ENCODE results near the gene LYRM9.
"Not testable (repeated sequence)": the region's sequence is repeated elsewhere in the genome, so short reads cannot be mapped to it uniquely, and the experiment has no call there.

Gene LYRM9

GRCh38 chr17:27878776-27879562, 14.2 kb downstream of the LYRM9 start:
- peak in 2 of 3 donors; percentile 12 to 19 for DNase-seq (ENCODE audit: low read depth in 2 of 3, low spot score in 1 of 3)

- no peak for DNase-seq (ENCODE audit: low read depth in 2 of 3, low spot score in 1 of 3)
Measured at GRCh38 chr17:27873746-27874145, 19.4 kb downstream of the LYRM9 start.

GRCh38 chr17:27873211-27873610, 20.0 kb downstream of the LYRM9 start:
- DNase-seq (ENCODE audit: low read depth in 2 of 3, low spot score in 1 of 3): no peak

GRCh38 chr17:27872776-27873175, 20.4 kb downstream of the LYRM9 start:
- no peak for DNase-seq (ENCODE audit: low read depth in 2 of 3, low spot score in 1 of 3)

- DNase-seq (ENCODE audit: low read depth in 2 of 3, low spot score in 1 of 3): no peak
Measured at GRCh38 chr17:27871407-27871806, 21.8 kb downstream of the LYRM9 start.

- no peak for DNase-seq (ENCODE audit: low read depth in 2 of 3, low spot score in 1 of 3)
Measured at GRCh38 chr17:27870345-27870744, 22.8 kb downstream of the LYRM9 start.

GRCh38 chr17:27868565-27868964, 24.6 kb downstream of the LYRM9 start:
- DNase-seq (ENCODE audit: low read depth in 2 of 3, low spot score in 1 of 3): no peak

- DNase-seq (ENCODE audit: low read depth in 2 of 3, low spot score in 1 of 3): no peak
Measured at GRCh38 chr17:27862840-27863239, 30.3 kb downstream of the LYRM9 start.

GRCh38 chr17:27862004-27862403, 31.2 kb downstream of the LYRM9 start:
- no peak for DNase-seq (ENCODE audit: low read depth in 2 of 3, low spot score in 1 of 3)

GRCh38 chr17:27860971-27861664, 32.0 kb downstream of the LYRM9 start:
- no peak for DNase-seq (ENCODE audit: low read depth in 2 of 3, low spot score in 1 of 3)

GRCh38 chr17:27858621-27859305, 34.4 kb downstream of the LYRM9 start:
- DNase-seq (ENCODE audit: low read depth in 2 of 3, low spot score in 1 of 3): no peak

- DNase-seq (ENCODE audit: low read depth in 2 of 3, low spot score in 1 of 3): no peak
Measured at GRCh38 chr17:27856676-27857432, 36.3 kb downstream of the LYRM9 start.

GRCh38 chr17:27855454-27855853, 37.7 kb downstream of the LYRM9 start:
- no peak for DNase-seq (ENCODE audit: low read depth in 2 of 3, low spot score in 1 of 3)

GRCh38 chr17:27854163-27854562, 39.0 kb downstream of the LYRM9 start:
- DNase-seq (ENCODE audit: low read depth in 2 of 3, low spot score in 1 of 3): no peak

GRCh38 chr17:27853091-27853490, 40.1 kb downstream of the LYRM9 start:
- no peak for DNase-seq (ENCODE audit: low read depth in 2 of 3, low spot score in 1 of 3)

- DNase-seq (ENCODE audit: low read depth in 2 of 3, low spot score in 1 of 3): no peak
Measured at GRCh38 chr17:27849474-27850185, 43.5 kb downstream of the LYRM9 start.

- no peak for DNase-seq (ENCODE audit: low read depth in 2 of 3, low spot score in 1 of 3)
Measured at GRCh38 chr17:27848931-27849330, 44.2 kb downstream of the LYRM9 start.

GRCh38 chr17:27846808-27847307, 46.3 kb downstream of the LYRM9 start:
- DNase-seq (ENCODE audit: low read depth in 2 of 3, low spot score in 1 of 3): not testable (repeated sequence)

- DNase-seq (ENCODE audit: low read depth in 2 of 3, low spot score in 1 of 3): peak in 2 of 3 donors; percentile 12 to 15
Measured at GRCh38 chr17:27846042-27846655, 47.0 kb downstream of the LYRM9 start.
